ENCODE measurements around the gene SLC38A9.
"Not testable (repeated sequence)": the region's sequence is repeated elsewhere in the genome, so short reads cannot be mapped to it uniquely, and the experiment has no call there.

Gene SLC38A9

DNA sequence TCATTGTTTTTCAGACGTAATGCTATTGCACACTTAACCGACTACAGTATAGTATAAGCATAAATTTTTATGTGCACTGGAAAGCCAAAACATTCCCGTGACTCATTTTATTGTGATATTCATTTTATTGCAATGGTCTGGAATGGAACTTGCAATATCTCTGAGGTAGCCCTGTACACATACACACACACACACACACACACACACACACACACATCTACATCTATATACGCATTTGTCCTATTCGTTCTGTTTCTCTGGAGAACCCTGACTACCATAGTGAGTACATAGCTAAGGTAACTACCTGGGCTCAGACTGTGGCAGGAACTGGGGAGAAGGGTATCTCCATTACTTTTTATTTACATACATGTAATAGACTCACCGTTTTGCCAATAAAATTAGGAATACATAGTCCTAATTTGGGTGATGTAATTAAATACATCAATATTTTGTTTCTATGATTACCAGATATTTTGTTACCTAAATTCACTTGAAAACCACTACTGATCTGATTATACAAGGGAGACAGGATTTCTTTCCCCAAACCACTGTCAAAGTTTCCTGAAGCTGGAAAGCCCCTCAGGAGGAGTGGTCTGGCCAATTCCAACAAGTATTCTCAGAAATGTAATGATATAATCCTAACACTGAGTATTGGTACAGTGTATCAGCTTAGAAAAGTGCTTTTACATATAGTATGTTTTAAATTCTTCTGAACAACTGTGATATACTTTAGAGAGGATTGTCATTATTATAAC, 103.4 kb downstream of the SLC38A9 start:
- no peak for DNase-seq

DNA sequence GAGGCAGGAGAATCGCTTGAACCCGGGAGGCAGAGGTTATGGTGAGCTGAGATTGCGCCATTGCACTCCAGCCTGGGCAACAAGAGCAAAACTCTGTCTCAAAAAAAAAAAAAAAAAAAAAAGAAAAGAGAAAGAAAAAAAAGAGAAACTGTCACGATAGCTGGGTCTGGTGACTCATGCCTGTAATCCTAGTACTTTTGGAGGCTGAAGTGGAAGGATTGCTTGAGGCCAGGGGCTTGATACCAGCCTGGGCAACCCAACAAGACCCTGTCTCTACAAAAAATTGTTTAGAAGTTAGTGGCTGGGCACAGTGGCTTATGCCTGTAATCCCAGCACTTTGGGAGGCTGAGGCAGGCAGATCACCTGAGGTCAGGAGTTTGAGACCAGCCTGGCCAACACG, 104.8 kb downstream of the SLC38A9 start:
- not testable (repeated sequence) for DNase-seq

DNA sequence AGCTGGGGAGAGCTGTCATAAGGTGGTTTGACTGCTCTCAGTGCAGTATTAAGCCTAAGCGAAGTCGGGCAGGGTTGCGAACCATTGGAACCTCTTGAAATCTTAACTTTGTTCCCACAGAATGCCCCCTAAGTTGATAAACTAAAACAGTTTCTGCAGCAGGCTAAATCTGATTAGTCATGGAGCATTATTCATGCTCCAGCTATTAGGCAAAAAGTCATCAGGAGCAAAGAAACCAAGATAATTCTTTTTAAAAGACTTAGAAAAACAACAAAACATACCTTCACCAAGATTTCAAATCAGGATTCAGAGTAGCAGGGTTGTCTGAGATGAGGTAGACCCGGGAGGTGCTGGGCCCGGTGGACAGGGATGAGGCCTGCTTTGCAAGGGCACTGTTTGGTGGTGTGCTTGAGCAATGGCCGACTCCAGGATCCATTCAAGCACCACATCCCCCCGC, 107.5 kb downstream of the SLC38A9 start:
- no peak for DNase-seq

DNA sequence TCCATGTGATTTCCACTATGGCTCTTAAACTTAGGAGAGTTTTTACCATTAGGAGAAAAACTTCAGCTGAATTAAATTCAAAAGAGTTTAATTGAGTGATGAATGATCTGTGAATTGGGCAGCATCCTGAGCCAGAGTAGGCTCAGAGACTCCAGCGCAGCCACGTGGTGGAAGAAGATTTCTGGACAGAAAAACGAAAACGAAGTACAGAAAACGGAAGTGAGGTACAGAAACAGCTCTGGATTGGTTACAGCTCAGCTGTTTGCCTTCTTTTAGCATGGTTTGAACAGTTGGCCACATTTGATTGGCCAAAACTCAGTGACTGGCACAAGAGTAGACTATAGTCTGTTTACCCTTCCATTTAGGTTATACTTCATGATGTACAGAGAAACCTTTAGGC, 108.2 kb downstream of the SLC38A9 start:
- no peak for DNase-seq

DNA sequence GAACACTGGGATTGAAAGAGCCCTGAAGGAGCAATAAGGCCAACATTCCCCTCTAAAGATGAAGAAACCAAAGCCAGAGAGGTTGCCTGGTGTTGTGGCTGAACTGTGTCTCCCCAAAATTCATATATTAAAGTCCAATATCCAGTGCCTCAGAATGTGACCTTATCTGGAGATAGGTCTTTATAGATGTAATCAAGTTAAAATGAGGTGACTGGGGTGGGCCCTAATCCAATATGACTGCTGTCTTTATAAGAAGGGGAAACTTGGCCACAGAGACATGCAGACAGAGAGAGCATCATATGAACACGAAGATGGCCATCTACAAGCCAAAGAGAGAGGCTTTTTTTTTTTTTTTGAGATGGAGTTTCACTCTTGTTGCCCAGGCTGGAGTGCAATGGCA, 110.5 kb downstream of the SLC38A9 start:
- no peak for DNase-seq

DNA sequence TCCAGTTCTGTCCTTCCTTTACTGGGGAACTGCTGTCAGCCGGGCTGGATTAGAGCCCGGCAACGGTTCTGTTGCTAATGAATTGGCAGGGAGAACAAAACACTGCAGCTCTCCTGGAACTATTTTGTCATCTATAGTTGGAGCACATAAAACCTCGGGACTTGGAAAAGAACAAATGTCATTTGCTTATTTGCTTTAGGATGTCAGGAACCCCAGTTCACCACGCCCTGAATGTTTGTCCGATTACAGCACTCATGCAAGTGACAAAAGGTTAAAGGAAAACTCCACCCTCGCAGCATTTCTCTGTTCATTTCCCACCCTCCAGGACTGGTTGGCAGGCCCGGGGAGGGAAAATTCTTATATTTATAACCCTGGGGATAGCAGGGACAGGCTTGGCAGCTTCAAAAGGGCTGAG, 110.9 kb downstream of the SLC38A9 start:
- DNase-seq, result no peak

DNA sequence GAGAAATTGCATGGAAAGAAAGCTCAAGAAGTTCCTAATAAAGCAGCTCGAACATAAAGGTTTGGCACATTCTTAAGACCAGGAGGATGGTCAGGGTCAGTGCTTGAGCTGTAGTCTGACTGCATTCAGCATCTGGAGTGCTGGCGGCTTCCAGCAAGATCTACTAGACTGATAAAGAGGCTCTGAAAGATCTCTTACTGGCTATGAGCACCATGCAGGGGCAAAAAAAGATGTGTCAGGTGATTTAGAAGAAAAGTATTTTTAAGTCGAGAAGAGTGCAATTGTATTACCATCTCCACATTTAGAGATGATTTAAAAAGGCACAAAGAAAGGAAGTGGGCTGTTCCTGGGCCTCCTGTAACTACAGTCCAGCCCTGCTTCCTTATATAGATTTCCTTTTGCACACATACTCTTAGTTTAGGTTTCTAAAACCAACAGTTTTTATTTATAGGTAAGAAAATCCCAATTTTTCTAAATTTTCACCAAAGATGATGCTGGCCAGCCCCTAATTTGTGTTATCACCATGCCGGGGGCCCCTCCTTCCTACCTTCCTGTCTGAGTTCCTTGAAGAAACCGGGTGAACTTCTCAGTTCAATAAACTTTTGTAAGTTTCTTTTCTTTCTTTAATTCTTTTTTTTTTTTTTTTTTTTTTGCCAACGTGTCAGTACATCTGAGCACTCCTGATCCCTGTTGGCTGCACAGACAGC, 111.5 kb downstream of the SLC38A9 start:
- peak in 1 of 5 donors; percentile 25 for DNase-seq

DNA sequence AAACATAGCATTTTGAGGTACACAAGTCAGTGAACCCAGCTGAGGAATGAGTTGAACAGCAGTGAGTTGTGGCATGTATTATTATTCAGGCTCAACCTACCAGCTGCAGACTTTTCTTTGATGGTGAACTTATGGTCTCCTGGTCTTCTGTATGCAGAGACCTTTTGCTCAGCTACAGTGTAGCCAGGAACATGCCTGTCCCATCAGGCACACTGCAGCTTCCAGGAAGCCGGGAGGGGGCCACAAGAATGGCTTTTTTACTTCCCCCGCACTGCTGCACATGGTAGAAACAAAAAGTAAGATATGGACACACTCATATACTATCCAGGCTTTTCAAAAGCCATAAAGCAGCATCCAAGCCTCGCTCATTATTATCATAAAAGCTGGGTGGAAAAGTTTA, 112.0 kb downstream of the SLC38A9 start:
- no peak for DNase-seq

DNA sequence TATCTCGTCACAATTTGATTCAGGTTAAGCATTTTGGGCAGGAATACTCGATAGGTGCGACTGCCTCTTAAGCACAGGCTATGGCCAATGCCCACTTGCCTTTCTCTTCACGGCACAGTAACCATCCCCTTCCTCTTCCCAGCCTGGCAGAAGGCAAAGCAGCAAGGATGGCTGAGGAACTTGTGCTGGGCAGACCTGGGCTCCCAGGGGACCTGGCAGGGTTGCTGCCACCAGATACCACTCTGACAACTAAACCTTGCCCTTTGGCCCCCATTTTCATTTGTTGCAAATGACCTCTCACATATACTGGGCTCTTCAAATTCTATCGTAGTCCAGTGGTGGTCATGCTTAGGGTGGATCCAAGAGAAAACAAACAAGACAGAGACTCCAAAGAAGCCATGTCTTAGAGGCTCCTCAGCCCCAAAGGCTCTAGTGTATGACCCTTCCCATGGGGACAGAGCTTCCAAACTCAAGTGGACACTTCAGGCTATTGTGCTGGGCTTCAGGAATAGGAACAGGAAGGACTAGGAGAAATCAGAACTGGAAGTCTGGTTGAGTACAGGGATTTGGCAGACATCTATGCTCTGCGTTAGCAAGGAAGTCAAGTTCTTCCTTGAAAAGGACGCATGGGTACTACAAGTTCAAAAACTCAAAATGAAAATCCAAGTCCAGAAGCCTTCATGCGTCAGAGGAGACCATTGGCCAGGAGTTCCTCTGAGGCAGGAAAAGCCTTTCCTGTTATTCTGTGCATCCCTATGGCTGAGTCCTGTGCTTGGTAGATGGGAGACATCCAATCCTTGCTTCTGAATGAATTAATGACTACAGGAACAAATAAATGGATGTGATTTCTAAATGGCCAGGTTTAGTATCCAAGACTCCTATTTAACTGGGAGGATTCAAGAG, 112.7 kb downstream of the SLC38A9 start:
- no peak for DNase-seq

DNA sequence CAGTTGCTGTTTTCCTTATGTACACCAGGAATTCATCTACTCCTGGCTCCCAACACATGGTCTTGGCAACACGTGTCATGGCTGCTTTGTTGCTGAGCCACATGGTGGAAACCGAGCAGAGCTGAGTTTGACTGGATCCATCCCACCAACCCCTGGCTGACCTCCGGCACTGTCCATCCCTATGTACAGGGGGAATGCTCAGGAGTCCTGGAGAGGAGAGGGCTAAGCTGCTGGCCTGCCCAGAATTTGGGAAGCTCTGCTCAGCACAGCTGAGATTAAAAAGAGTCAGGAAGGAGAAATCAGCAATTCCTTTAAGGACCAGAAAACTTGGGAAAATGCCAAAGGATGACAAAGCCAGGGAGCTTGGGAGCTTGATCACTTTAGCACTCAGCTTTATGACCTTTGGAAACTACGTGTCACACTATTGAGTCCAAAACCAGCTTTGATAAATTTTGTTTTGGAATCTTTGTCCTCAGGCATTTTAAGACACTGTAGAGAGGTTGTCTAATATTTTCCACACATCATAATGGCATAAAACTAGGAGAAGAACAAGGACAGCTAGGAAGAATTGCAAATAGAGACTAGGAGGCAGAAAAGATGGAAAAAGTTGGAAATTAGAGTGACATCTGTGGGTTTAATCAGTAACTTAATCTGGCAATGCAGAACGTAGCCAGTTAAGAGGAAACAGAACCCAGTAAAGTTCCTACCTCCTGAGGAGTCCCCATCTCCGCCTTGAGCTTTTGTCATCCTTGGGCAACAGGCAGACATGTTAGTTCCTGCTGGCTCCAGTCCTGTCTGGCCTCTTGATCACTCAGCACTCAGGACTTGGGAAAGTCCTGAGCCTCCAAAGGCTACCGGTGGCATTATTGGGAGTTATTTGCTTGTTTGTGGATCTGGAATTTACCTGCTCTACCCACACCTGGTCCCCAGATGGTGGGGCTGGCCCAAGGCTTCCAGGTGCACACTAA, 114.8 kb downstream of the SLC38A9 start:
- no peak for DNase-seq

DNA sequence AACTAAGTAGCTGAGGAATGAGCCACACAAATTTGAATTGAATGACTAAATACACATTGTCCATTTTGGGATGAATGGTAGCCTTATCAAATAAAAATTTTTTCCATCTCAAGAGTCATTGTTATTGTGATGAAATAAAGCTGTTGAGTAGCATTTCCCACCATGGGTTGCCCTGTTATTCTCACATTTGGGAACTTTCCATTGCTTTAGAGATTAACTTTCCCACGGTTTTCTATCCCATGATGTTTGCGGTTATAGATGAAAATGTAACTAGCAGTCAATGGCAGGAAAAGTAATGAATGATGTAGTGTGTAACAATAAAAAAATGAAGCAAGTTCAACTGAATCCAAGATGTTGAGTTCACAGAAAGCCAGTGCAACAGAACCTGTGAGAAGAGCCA, 117.5 kb downstream of the SLC38A9 start:
- no peak for DNase-seq

DNA sequence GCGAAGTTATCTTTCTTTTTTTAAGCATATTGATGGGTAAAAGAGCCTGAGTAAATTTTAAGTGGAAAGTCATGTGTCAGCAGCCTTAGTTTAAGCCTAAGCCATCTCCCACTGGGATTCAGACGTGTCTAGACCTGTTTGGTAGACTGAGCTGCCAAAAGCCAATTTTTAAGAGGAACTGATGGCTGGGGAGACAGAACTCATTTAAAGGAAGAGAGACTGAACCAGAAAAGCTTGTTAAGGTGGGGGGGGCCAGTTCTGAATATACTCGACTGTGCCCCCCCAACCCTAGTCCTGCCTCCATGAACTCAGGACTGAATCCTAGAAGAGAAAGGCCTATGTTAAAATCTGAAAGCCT, 119.0 kb downstream of the SLC38A9 start:
- DNase-seq, result no peak

DNA sequence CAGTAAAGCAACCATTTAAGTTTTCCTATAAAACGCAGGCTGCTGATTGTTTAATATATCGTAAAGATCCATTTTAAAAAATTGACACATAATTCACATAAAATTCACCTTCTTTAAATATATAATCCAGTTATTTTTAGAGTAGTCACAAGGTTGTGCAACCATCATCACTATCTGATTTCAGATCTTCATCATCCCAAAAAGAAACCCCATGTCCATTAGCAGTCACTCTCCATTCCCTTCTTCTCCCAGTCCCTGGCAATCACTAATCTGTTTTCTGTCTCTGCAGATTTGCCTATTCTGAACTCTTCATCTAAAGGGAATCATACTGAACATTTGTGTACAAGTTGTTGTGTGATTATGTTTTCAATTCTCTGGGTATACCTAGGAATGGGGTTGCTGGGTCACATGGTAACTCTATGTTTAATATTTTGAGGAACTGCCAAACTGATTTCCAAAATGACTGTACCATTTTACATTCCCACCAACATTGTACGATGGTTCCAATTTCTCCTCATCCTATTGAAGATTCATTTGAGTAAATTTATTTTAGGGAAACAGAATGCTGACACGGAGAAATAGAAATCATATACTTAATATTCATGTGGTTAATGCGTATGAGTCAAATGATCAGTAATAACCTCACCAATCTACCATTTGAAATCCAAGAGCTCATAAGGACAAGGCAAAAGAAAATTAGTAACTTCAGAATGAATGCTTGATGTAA, 119.6 kb downstream of the SLC38A9 start:
- no peak for DNase-seq

DNA sequence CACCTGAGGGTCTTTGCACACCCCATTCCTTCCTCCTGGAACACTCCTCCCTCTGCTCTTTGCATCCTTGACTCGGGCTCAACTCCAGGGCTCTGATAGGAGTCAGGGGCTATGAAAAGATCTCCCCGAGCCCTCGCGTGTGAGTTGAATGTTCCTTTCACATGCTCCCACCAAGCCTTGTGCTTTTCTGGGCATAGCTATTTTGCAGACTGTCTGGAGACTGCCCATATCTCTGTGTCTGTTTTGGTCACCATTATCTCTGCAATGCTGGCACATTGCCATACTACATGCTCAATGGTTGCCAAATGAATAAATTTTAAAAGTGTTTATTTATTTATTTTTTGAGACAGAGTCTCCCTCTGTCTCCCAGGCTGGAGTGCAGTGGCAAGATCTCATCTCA, 120.4 kb downstream of the SLC38A9 start:
- DNase-seq, result no peak

DNA sequence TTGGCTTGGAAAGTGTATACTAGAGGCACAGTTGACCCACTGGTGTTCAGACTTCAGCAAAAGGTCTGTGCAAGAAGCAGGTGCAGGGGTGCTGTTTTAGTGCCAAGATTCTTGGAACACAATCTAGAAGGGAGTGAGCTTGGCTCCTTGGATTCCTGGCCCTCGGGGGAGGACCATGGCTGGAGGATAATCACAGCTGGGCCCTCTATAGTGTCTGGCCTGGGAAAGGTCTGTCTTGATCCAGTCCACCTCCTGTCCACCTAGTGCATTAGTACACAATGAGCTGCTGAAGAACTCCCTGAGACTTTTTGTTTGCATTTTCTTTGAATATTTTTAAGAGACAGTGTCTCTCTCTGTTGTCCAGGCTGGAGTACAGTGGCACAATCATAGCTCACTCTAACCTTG, 126.9 kb downstream of the SLC38A9 start:
- no peak for DNase-seq

DNA sequence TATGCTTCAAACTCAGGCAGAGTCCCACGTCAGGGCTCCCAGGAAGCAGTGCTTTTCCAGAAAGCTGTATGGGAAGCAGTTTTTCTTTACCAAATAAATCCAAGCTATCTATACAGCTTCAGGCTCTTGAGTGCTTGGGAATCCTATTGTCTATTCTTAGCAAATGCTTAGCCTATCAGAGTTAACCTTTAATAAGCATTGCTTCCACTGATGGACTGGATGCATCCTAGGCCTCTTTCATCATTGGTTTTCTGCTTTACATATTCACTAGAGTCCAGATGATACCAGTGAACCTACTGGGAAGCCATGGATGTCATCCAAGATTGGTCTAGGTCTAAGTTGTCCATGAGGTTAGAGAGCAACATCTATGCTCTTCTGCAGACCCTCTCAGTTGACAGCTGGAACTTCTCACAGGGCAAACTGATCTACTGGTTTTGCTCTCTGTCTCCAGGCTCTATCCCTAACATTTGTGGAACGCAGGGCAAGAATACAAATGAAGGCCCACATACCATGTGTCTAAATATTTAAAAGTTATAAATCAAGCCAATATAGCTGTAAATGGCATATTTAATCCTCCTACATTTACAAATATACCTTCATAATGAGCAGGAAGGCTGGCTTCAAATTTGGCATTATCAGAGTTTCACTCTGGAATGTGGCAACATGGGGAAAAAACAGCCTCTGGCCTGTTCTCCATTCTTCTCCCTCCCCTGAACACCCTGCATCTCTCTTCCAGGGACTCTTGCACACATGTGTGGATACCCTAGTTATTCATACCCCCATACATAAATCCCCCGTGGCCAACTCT, 127.5 kb downstream of the SLC38A9 start:
- no peak for DNase-seq

DNA sequence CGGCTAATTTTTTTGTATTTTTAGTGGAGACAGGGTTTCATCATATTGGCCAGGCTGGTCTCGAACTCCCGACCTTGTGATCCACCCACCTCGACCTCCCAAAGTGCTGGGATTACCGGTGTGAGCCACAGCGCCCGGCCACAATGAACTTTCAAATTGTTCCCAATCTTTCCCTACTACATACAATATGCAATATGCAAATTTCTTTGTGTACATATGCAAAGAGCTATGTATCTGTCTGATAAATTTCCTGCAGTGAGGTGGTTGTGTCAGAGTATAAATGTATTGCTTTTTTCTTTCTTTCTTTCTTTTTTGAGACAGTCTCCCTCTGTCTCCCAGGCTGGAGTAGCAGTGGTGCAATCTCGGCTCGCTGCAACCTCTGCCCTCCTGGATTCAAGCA, 128.5 kb downstream of the SLC38A9 start:
- DNase-seq, result no peak

DNA sequence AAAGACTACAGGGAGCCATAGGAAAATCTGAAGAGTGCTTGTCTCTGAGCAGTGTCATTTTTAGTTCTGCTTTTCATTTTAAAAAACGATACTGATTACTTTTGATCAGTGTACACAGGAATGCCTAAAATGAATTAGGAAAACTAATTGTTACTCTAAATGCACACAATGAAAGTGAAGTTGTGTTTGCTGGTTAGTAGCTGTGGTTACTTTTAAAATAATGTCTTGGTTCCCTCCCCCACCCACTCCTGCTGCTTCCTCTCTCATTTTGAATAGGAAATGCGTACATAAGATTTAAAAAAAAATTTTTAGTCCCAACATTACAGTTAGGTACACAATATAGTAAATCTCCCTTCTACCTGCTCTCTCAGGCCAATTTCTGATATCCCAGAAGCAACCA, 129.9 kb downstream of the SLC38A9 start:
- DNase-seq, result no peak

DNA sequence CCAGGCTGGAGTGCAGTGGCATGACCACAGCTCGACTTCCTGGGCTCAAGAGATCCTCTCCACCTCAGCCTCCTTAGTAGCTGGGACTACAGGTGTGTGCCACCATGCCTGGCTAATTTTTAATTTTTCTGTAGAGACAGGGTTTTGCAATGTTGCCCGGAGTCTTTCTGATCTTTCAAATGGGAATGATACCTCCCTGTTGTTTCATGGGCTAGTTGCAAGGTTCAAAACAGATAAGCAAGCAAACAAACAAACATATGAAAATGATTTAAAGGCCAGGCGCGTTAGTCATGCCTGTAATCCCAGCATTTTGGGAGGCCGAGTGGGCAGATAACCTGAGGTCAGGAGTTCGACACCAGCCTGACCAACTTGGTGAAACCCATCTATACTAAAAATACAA, 132.1 kb downstream of the SLC38A9 start:
- no peak for DNase-seq

DNA sequence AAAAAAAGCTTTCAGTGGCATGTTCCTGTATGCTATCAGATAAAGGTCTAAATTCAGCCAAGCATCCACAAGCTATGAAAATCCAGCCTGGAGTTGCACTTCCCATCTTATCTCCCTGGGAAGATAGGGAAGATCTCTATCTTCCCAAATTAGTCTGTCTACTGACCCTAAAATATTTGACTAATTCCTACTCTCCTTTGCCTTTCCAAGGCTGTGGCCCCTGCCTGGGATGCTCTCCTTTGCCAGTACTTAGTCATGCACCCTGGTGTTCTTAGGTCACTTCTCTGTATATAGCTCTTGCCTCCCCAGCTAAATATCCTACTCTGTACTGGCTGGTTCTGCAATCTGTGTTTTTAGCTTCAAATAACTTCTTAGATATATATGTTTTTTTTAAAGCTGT, 133.4 kb downstream of the SLC38A9 start:
- no peak for DNase-seq
